ENCODE results near the gene NIPAL3. TPM values are rescaled to one million over a fixed set of nuclear protein-coding genes. Genes with fewer than 3 reads are reported as not detected.

Gene NIPAL3
- total RNA-seq, 1 experiment from 2014 or later, result 16.6 TPM

DNA sequence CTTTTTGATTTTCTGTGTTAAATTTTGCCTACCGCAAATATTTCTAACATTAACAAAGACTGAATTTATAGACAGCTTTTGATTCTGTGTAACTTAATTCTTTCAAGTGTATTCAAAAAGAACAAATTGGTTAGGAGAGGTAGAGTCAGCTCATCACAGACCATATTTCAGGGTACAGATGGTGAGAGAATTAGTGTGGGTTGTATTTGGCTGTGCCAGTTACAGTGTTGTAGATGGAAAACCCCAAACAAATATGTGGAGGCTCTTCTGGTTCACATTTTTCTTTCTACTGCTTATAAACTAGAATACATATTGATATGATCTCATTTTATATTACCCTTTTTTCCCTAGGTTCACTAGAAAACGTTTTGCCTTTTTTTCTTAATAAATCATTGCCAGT lies 98.1 kb downstream of the NIPAL3 start:
- no TSS peak for BruUV-seq (replicated peaks)
- POLR2A ChIA-PET, result interaction anchor here (1.1 kb wide), 1 partner anchor 11 kb away, joined by 3 read pairs; the partner anchor contains the start of gene RCAN3
- CTCF ChIA-PET, result no interaction called here
- Histone ChIP-seq H3K9me2 (ENCODE audit: insufficient read depth) (no peaks in the 10 kb centered on the region), H3K9ac (ENCODE audit: low read length) (no peak overlapping the region), H3K27ac (ENCODE audit: low read depth, low read length) (no peak overlapping the region), H2AFZ (ENCODE audit: low read depth, low read length, poor library complexity, severe bottlenecking) (no peak overlapping the region), H4K20me1 (ENCODE audit: insufficient read depth) (no peaks in the 10 kb centered on the region), H3K4me2 (ENCODE audit: low read length) (no peak overlapping the region), H3K79me2 (ENCODE audit: insufficient read depth, low read length) (no peaks in the 10 kb centered on the region), H3K4me3 (replicated peaks in 1 of 2; ENCODE audit: low read depth in 1 of 2, low read length in 2 of 2) (no peak overlapping the region), H3K27me3 (ENCODE audit: insufficient read depth, low read length) (no peaks in the 10 kb centered on the region), H3K9me3 (ENCODE audit: control insufficient read depth in 1 of 2, insufficient read depth in 1 of 2, low read depth in 1 of 2, low read length in 2 of 2) (no peaks in the 10 kb centered on the region), H3K4me1 (ENCODE audit: control insufficient read depth in 1 of 2, insufficient read depth in 2 of 2, low read length in 2 of 2) (peaks cover 18 to 19% of the 10 kb centered on the region in 2 experiments), H3K36me3 (ENCODE audit: control insufficient read depth in 1 of 2, insufficient read depth in 2 of 2, low read length in 2 of 2) (no peaks in the 10 kb centered on the region)
- DNase-seq (ENCODE audit: low read depth, low spot score), result no peak
- intact Hi-C loops (cut with micrococcal nuclease), result loop anchor here (10.0 kb wide), 1 partner anchor 321 kb away; no protein-coding TSS in a partner anchor
- TF ChIP-seq CBX3 (IDR thresholded peaks at IDR 0.05; ENCODE audit: low read depth), result no peak
- no peak for TF ChIP-seq EZH2 (IDR thresholded peaks at IDR 0.05)
- no peak for TF ChIP-seq POLR2AphosphoS5 (IDR thresholded peaks at IDR 0.05; ENCODE audit: low read depth, low read length)
- no peak for TF ChIP-seq POLR2A (IDR thresholded peaks at IDR 0.05; ENCODE audit: borderline replicate concordance, extremely low read depth, insufficient read depth, insufficient read length)
- TF ChIP-seq TCF7L2 (IDR thresholded peaks at IDR 0.05; ENCODE audit: borderline replicate concordance, extremely low read depth, insufficient read depth, insufficient read length), result no peak
- TF ChIP-seq, protein P1, sequence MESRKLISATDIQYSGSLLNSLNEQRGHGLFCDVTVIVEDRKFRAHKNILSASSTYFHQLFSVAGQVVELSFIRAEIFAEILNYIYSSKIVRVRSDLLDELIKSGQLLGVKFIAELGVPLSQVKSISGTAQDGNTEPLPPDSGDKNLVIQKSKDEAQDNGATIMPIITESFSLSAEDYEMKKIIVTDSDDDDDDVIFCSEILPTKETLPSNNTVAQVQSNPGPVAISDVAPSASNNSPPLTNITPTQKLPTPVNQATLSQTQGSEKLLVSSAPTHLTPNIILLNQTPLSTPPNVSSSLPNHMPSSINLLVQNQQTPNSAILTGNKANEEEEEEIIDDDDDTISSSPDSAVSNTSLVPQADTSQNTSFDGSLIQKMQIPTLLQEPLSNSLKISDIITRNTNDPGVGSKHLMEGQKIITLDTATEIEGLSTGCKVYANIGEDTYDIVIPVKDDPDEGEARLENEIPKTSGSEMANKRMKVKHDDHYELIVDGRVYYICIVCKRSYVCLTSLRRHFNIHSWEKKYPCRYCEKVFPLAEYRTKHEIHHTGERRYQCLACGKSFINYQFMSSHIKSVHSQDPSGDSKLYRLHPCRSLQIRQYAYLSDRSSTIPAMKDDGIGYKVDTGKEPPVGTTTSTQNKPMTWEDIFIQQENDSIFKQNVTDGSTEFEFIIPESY (IDR thresholded peaks at IDR 0.05; ENCODE audit: extremely low read depth, insufficient replicate concordance, low read length), result no peak
- TF ChIP-seq FOSL1 (IDR thresholded peaks at IDR 0.05; ENCODE audit: low read depth), result no peak
- no peak for TF ChIP-seq SRF (IDR thresholded peaks at IDR 0.05; ENCODE audit: low read depth)
- no peak for TF ChIP-seq SIN3A (IDR thresholded peaks at IDR 0.05; ENCODE audit: low read depth)
- TF ChIP-seq, protein P2, sequence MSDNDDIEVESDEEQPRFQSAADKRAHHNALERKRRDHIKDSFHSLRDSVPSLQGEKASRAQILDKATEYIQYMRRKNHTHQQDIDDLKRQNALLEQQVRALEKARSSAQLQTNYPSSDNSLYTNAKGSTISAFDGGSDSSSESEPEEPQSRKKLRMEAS (IDR thresholded peaks at IDR 0.05), result no peak
- no peak for TF ChIP-seq SP1 (IDR thresholded peaks at IDR 0.05; ENCODE audit: low read depth)
- no peak for TF ChIP-seq EZH2phosphoT487 (IDR thresholded peaks at IDR 0.05; ENCODE audit: borderline replicate concordance)
- TF ChIP-seq JUND (IDR thresholded peaks at IDR 0.05), result no peak
- TF ChIP-seq, protein P3, sequence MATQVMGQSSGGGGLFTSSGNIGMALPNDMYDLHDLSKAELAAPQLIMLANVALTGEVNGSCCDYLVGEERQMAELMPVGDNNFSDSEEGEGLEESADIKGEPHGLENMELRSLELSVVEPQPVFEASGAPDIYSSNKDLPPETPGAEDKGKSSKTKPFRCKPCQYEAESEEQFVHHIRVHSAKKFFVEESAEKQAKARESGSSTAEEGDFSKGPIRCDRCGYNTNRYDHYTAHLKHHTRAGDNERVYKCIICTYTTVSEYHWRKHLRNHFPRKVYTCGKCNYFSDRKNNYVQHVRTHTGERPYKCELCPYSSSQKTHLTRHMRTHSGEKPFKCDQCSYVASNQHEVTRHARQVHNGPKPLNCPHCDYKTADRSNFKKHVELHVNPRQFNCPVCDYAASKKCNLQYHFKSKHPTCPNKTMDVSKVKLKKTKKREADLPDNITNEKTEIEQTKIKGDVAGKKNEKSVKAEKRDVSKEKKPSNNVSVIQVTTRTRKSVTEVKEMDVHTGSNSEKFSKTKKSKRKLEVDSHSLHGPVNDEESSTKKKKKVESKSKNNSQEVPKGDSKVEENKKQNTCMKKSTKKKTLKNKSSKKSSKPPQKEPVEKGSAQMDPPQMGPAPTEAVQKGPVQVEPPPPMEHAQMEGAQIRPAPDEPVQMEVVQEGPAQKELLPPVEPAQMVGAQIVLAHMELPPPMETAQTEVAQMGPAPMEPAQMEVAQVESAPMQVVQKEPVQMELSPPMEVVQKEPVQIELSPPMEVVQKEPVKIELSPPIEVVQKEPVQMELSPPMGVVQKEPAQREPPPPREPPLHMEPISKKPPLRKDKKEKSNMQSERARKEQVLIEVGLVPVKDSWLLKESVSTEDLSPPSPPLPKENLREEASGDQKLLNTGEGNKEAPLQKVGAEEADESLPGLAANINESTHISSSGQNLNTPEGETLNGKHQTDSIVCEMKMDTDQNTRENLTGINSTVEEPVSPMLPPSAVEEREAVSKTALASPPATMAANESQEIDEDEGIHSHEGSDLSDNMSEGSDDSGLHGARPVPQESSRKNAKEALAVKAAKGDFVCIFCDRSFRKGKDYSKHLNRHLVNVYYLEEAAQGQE (IDR thresholded peaks at IDR 0.05; ENCODE audit: low read depth), result no peak
- TF ChIP-seq ELF1 (IDR thresholded peaks at IDR 0.05; ENCODE audit: borderline replicate concordance, low read depth), result no peak
- no peak for TF ChIP-seq YY1 (IDR thresholded peaks at IDR 0.05; ENCODE audit: extremely low read depth, insufficient replicate concordance, low read depth, low read length)
- TF ChIP-seq, protein P4, sequence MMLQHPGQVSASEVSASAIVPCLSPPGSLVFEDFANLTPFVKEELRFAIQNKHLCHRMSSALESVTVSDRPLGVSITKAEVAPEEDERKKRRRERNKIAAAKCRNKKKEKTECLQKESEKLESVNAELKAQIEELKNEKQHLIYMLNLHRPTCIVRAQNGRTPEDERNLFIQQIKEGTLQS (IDR thresholded peaks at IDR 0.05), result no peak
- TF ChIP-seq RAD21 (IDR thresholded peaks at IDR 0.05; ENCODE audit: low read depth), result no peak
- RAD21 ChIA-PET (ENCODE audit: low non-redundant PET in 1 of 2, low total read pairs in 2 of 2, uncharacterized antibody in 2 of 2, unreplicated experiment in 2 of 2), result no interaction called here
- no peak for ATAC-seq

Measured in HCT116 (cell line).